Hematopoietic multipotent progenitor cell treated with erythropoietin and hydrocortisone succinate and interleukin-3 and kit ligand, for 17 days (in vitro differentiated cells): ENCODE results near the gene MAPKAP1.

ENCODE experiments used
- DNase-seq: peaks from one replicate; pipeline ENCODE4 v3.0.0-alpha.2; 2015; ENCODE audit warnings: low spot score

Gene MAPKAP1

GRCh38 chr9:125511789-125512660 is 195.0 kb downstream of the MAPKAP1 start:
- no peak for DNase-seq

- DNase-seq = no peak
Observed at GRCh38 chr9:125510980-125511379, 196.0 kb downstream of the MAPKAP1 start.

GRCh38 chr9:125509476-125509875 is 197.5 kb downstream of the MAPKAP1 start:
- no peak for DNase-seq

- DNase-seq = no peak
Observed at GRCh38 chr9:125508249-125508648, 198.8 kb downstream of the MAPKAP1 start.

- no peak for DNase-seq
Observed at GRCh38 chr9:125507226-125507625, 199.8 kb downstream of the MAPKAP1 start.

GRCh38 chr9:125505988-125506438 is 201.0 kb downstream of the MAPKAP1 start:
- no peak for DNase-seq

- DNase-seq = no peak
Observed at GRCh38 chr9:125504616-125505015, 202.4 kb downstream of the MAPKAP1 start.

GRCh38 chr9:125497906-125498305 is 209.1 kb downstream of the MAPKAP1 start:
- no peak for DNase-seq

- DNase-seq = no peak
Observed at GRCh38 chr9:125497478-125497877, 209.5 kb downstream of the MAPKAP1 start.

GRCh38 chr9:125496313-125496834 is 210.6 kb downstream of the MAPKAP1 start:
- no peak for DNase-seq

GRCh38 chr9:125495172-125496119 is 211.6 kb downstream of the MAPKAP1 start:
- DNase-seq = no peak

- DNase-seq = no peak
Observed at GRCh38 chr9:125494653-125494915, 212.4 kb downstream of the MAPKAP1 start.

GRCh38 chr9:125493881-125494652 is 212.9 kb downstream of the MAPKAP1 start:
- no peak for DNase-seq

GRCh38 chr9:125493384-125493783 is 213.6 kb downstream of the MAPKAP1 start:
- no peak for DNase-seq

- DNase-seq = no peak
Observed at GRCh38 chr9:125492719-125493118, 214.3 kb downstream of the MAPKAP1 start.

- DNase-seq = no peak
Observed at GRCh38 chr9:125487842-125488241, 219.2 kb downstream of the MAPKAP1 start.

GRCh38 chr9:125486576-125486975 is 220.4 kb downstream of the MAPKAP1 start:
- DNase-seq = no peak

- DNase-seq = no peak
Observed at GRCh38 chr9:125486152-125486508, 220.9 kb downstream of the MAPKAP1 start.

GRCh38 chr9:125485471-125486151 is 221.4 kb downstream of the MAPKAP1 start:
- DNase-seq = no peak

- DNase-seq = no peak
Observed at GRCh38 chr9:125484350-125485282, 222.4 kb downstream of the MAPKAP1 start.
